ENCODE results near the gene IFT74. TPM values are rescaled to one million over a fixed set of nuclear protein-coding genes. Genes with fewer than 3 reads are reported as not detected.
A peak's percentile ranks its signal among the peaks of the same experiment; 100 is the strongest.

Gene IFT74
- total and polyA plus RNA-seq, 2 experiments from 2014 or later: 12.6 to 15.3 TPM

DNA sequence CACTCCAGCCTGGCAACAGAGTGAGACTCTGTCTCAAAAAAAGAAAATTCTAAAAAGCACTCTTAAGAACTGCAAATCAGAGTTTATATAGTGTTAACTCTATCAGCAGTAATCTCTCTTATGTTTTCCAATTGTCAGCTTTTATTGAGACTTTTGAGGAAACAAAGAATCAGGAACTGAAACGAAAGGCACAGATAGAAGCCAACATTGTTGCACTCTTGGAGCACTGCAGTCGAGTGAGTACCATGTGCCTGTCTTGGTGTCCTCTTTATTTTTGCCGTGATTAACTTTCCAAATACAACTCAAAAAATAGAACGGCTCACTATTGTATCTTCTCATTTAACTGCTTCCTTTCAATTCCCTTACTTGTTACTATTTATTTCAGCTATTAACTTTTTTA, 90.9 kb downstream of the IFT74 start:
- Histone ChIP-seq H3K4me2 (no peak overlapping the region), H3K4me1 (ENCODE audit: insufficient read depth) (no peaks in the 10 kb centered on the region), H4K20me1 (ENCODE audit: insufficient read depth, poor library complexity, severe bottlenecking) (no peaks in the 10 kb centered on the region), H3K27me3 (no peaks in the 10 kb centered on the region), H2AFZ (no peak overlapping the region), H3K9me3 (ENCODE audit: low read depth) (no peaks in the 10 kb centered on the region), H3K36me3 (replicated peaks; ENCODE audit: insufficient read depth, low read depth) (no peaks in the 10 kb centered on the region), H3K4me3 (no peak overlapping the region), H3K9me2 (replicated peaks; ENCODE audit: insufficient read depth) (no peaks in the 10 kb centered on the region), H3K27ac (no peak overlapping the region), H3K79me2 (no peaks in the 10 kb centered on the region)
- no peak for DNase-seq (ENCODE audit: low spot score)
- no peak for TF ChIP-seq EZH2 (IDR thresholded peaks at IDR 0.05; ENCODE audit: borderline replicate concordance)
- TF ChIP-seq EZH2phosphoT487 (IDR thresholded peaks at IDR 0.05; ENCODE audit: low read depth, severe bottlenecking, unreplicated experiment): no peak
- TF ChIP-seq CTCF (IDR thresholded peaks at IDR 0.05; ENCODE audit: poor library complexity): no peak
- 94% methylated on average over 4 of the region's 4 CpGs for WGBS (ENCODE audit: low lambda C conversion rate, missing lambda C conversion rate)

DNA sequence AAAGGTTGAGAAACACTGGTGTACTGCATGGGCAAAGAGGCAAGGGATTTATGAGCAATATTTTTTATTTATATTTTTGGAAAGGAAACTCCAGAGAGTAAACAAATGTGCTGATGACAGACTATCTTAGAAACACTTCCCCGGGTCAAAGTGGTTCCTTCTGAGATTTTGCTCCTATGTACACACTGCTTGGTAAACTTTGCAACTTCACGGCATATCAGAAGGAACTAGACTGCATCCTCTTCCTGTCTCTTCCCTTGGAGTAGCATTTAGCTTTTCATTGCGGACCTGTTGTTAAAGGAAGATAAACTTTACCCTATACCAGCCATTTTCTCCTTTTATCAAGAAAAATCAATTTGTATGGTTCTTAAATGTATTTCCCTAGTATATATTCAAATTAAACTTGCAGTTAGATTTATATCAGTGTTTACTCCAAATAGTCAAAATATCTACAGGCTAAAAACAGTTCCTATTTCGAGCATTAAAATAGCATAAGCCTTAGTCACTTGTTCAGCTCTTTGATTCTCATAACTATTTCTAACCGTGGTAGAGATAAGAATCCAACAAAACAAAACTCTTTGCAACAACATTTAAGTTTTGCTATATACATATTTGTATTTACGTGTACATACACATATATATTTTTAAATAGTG, 97.3 kb downstream of the IFT74 start:
- Histone ChIP-seq H4K20me1 (ENCODE audit: insufficient read depth, poor library complexity, severe bottlenecking) (no peaks in the 10 kb centered on the region), H3K79me2 (no peaks in the 10 kb centered on the region), H3K36me3 (replicated peaks; ENCODE audit: insufficient read depth, low read depth) (no peaks in the 10 kb centered on the region), H3K4me1 (ENCODE audit: insufficient read depth) (peaks cover 17% of the 10 kb centered on the region), H3K4me2 (peak overlapping the region; percentile 9), H3K9me3 (ENCODE audit: low read depth) (no peaks in the 10 kb centered on the region), H3K27me3 (no peaks in the 10 kb centered on the region), H3K27ac (no peak overlapping the region), H3K9me2 (replicated peaks; ENCODE audit: insufficient read depth) (no peaks in the 10 kb centered on the region), H3K4me3 (no peak overlapping the region), H2AFZ (no peak overlapping the region)
- no peak for DNase-seq (ENCODE audit: low spot score)
- 40% methylated on average over 6 of the region's 6 CpGs for WGBS (ENCODE audit: low lambda C conversion rate, missing lambda C conversion rate)
- TF ChIP-seq CTCF (IDR thresholded peaks at IDR 0.05; ENCODE audit: poor library complexity) (no peak), EZH2 (IDR thresholded peaks at IDR 0.05; ENCODE audit: borderline replicate concordance) (no peak), EZH2phosphoT487 (IDR thresholded peaks at IDR 0.05; ENCODE audit: low read depth, severe bottlenecking, unreplicated experiment) (no peak)

DNA sequence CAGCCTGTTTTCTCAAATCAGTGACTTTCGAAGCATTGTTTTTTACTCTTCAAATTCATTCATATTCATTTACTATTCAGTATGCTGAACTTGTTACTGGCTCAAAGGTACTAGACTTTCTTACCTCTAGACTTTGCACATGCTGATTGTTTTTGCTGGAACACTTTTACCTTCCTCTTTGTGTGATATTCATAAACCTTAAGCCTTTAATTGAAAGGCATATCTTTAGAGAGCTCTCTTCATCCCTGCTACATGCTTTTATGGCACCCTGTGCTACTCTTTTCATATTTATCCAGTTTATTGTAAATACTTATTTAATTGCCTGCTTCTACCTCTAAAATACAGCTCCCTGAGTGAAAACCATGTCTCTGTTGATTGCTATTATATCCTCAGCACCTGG, 97.9 kb downstream of the IFT74 start:
- Histone ChIP-seq H3K36me3 (replicated peaks; ENCODE audit: insufficient read depth, low read depth) (no peaks in the 10 kb centered on the region), H3K9me3 (ENCODE audit: low read depth) (no peaks in the 10 kb centered on the region), H3K27ac (no peak overlapping the region), H3K4me2 (peak overlapping the region; percentile 9), H3K4me1 (ENCODE audit: insufficient read depth) (peaks cover 17% of the 10 kb centered on the region), H3K4me3 (no peak overlapping the region), H3K9me2 (replicated peaks; ENCODE audit: insufficient read depth) (no peaks in the 10 kb centered on the region), H3K79me2 (no peaks in the 10 kb centered on the region), H2AFZ (no peak overlapping the region), H4K20me1 (ENCODE audit: insufficient read depth, poor library complexity, severe bottlenecking) (no peaks in the 10 kb centered on the region), H3K27me3 (no peaks in the 10 kb centered on the region)
- no peak for DNase-seq (ENCODE audit: low spot score)
- 98% methylated on average over 1 of the region's 1 CpG for WGBS (ENCODE audit: low lambda C conversion rate, missing lambda C conversion rate)
- no peak for TF ChIP-seq EZH2 (IDR thresholded peaks at IDR 0.05; ENCODE audit: borderline replicate concordance)
- peak; percentile 95 for TF ChIP-seq EZH2phosphoT487 (IDR thresholded peaks at IDR 0.05; ENCODE audit: low read depth, severe bottlenecking, unreplicated experiment)

DNA sequence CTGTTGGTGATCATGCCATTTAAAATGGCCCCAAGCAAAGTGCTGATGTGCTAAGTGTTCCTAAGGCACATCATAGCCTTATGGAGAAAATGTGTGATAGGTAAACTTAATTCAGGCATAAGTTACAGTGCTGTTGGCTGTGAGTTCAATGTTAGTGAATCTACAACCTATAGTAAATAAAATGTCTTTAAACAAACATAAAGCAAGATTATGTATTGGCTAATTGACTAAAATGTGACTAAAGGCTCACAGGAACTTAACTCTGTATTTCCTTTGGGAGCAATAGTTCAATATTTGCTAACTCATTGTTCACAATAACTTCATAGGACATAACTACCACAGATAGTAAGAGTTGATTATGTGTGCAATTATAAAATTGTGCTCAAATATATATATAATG, 98.6 kb downstream of the IFT74 start:
- H3K4me2 ChIP-seq: no peak overlapping the region
- H2AFZ ChIP-seq: no peak overlapping the region
- no peak for DNase-seq (ENCODE audit: low spot score)
- H3K36me3 ChIP-seq (replicated peaks; ENCODE audit: insufficient read depth, low read depth): no peaks in the 10 kb centered on the region
- no peaks in the 10 kb centered on the region for H3K9me3 ChIP-seq (ENCODE audit: low read depth)
- H3K27ac ChIP-seq: no peak overlapping the region
- H3K9me2 ChIP-seq (replicated peaks; ENCODE audit: insufficient read depth): no peaks in the 10 kb centered on the region
- no peaks in the 10 kb centered on the region for H3K27me3 ChIP-seq
- no peak for TF ChIP-seq CTCF (IDR thresholded peaks at IDR 0.05; ENCODE audit: poor library complexity)
- no peak for TF ChIP-seq EZH2 (IDR thresholded peaks at IDR 0.05; ENCODE audit: borderline replicate concordance)
- TF ChIP-seq EZH2phosphoT487 (IDR thresholded peaks at IDR 0.05; ENCODE audit: low read depth, severe bottlenecking, unreplicated experiment): no peak
- no peaks in the 10 kb centered on the region for H3K79me2 ChIP-seq
- no peak overlapping the region for H3K4me3 ChIP-seq
- no peaks in the 10 kb centered on the region for H4K20me1 ChIP-seq (ENCODE audit: insufficient read depth, poor library complexity, severe bottlenecking)
- peaks cover 17% of the 10 kb centered on the region for H3K4me1 ChIP-seq (ENCODE audit: insufficient read depth)
